ENCODE measurements around the gene UGT1A9. TPM values are rescaled to one million over a fixed set of nuclear protein-coding genes. Genes with fewer than 3 reads are reported as not detected.

Gene UGT1A9
- total and polyA plus RNA-seq, 10 of the 15 experiments (the other 5 are each of a cell fraction or from before 2014, with no cell fraction given), result 0.07 TPM; not detected in 9

- TF ChIP-seq RAD21 (IDR thresholded peaks at IDR 0.05; ENCODE audit: insufficient read depth, low read depth, low read length), result no peak
- TF ChIP-seq, protein P1, sequence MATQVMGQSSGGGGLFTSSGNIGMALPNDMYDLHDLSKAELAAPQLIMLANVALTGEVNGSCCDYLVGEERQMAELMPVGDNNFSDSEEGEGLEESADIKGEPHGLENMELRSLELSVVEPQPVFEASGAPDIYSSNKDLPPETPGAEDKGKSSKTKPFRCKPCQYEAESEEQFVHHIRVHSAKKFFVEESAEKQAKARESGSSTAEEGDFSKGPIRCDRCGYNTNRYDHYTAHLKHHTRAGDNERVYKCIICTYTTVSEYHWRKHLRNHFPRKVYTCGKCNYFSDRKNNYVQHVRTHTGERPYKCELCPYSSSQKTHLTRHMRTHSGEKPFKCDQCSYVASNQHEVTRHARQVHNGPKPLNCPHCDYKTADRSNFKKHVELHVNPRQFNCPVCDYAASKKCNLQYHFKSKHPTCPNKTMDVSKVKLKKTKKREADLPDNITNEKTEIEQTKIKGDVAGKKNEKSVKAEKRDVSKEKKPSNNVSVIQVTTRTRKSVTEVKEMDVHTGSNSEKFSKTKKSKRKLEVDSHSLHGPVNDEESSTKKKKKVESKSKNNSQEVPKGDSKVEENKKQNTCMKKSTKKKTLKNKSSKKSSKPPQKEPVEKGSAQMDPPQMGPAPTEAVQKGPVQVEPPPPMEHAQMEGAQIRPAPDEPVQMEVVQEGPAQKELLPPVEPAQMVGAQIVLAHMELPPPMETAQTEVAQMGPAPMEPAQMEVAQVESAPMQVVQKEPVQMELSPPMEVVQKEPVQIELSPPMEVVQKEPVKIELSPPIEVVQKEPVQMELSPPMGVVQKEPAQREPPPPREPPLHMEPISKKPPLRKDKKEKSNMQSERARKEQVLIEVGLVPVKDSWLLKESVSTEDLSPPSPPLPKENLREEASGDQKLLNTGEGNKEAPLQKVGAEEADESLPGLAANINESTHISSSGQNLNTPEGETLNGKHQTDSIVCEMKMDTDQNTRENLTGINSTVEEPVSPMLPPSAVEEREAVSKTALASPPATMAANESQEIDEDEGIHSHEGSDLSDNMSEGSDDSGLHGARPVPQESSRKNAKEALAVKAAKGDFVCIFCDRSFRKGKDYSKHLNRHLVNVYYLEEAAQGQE (IDR thresholded peaks at IDR 0.05; ENCODE audit: low read depth, low read length), result no peak
- TF ChIP-seq NFXL1 (IDR thresholded peaks at IDR 0.05; ENCODE audit: borderline replicate concordance), result no peak
- TF ChIP-seq, protein P2, sequence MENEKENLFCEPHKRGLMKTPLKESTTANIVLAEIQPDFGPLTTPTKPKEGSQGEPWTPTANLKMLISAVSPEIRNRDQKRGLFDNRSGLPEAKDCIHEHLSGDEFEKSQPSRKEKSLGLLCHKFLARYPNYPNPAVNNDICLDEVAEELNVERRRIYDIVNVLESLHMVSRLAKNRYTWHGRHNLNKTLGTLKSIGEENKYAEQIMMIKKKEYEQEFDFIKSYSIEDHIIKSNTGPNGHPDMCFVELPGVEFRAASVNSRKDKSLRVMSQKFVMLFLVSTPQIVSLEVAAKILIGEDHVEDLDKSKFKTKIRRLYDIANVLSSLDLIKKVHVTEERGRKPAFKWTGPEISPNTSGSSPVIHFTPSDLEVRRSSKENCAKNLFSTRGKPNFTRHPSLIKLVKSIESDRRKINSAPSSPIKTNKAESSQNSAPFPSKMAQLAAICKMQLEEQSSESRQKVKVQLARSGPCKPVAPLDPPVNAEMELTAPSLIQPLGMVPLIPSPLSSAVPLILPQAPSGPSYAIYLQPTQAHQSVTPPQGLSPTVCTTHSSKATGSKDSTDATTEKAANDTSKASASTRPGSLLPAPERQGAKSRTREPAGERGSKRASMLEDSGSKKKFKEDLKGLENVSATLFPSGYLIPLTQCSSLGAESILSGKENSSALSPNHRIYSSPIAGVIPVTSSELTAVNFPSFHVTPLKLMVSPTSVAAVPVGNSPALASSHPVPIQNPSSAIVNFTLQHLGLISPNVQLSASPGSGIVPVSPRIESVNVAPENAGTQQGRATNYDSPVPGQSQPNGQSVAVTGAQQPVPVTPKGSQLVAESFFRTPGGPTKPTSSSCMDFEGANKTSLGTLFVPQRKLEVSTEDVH (IDR thresholded peaks at IDR 0.05; ENCODE audit: low read depth, partially characterized antibody), result no peak
- TF ChIP-seq IRF4 (IDR thresholded peaks at IDR 0.05; ENCODE audit: low read depth, low read length), result no peak
- TF ChIP-seq POLR2AphosphoS2 (IDR thresholded peaks at IDR 0.05; ENCODE audit: low read depth, low read length), result no peak
- TF ChIP-seq TBL1XR1 (IDR thresholded peaks at IDR 0.05; ENCODE audit: low read depth, low read length), result no peak
- no peak for TF ChIP-seq NR2F1 (conservative IDR thresholded peaks at IDR 0.05)
- no peak for TF ChIP-seq ZBTB33 (IDR thresholded peaks at IDR 0.05)
Measured at GRCh38 chr2:233651430-233651829, 20.3 kb upstream of the UGT1A9 start (continued).
